GM13976 (cell line): ENCODE measurements around the gene CUTC.

Experiments used
- DNase-seq: peaks from one replicate; pipeline ENCODE4 v3.0.0; 2012; ENCODE audit warnings: low spot score
- CTCF ChIP-seq: IDR thresholded peaks from 2 replicates; pipeline ENCODE4 v1.5.1; 2012; ENCODE audit warnings: borderline replicate concordance, mild to moderate bottlenecking; ENCODE audit not compliant: insufficient read depth; ENCODE audit errors: extremely low read depth, missing control alignments, control extremely low read depth
- in situ Hi-C: fragments of 300-500 bp; cut with MboI; formaldehyde crosslinking; loops from one replicate; pipeline ENCODE4 v1.12.0; 2022; ENCODE audit warnings: low sequenced_read_pairs, mixed read lengths, inconsistent platforms; ENCODE audit not compliant: unreplicated experiment

The CUTC gene

GRCh38 chr10:99767901-99768300 is 35.9 kb downstream of the CUTC start:
- in situ Hi-C loops = no loop called here

GRCh38 chr10:99768556-99768955 is 36.5 kb downstream of the CUTC start:
- in situ Hi-C loops = no loop called here
- no peak for TF ChIP-seq CTCF
- DNase-seq = no peak

More at GRCh38 chr10:99767901-99768300, 35.9 kb downstream of the CUTC start:
- no peak for DNase-seq
- no peak for TF ChIP-seq CTCF

- DNase-seq = no peak
These were observed 37.7 kb downstream of the CUTC start for GRCh38 chr10:99769706-99770105.

GRCh38 chr10:99770408-99771045 is 38.5 kb downstream of the CUTC start:
- in situ Hi-C loops = no loop called here
- no peak for DNase-seq
- TF ChIP-seq CTCF = no peak

More at GRCh38 chr10:99769706-99770105, 37.7 kb downstream of the CUTC start:
- in situ Hi-C loops = no loop called here
- TF ChIP-seq CTCF = no peak

- DNase-seq = no peak
- TF ChIP-seq CTCF = no peak
- in situ Hi-C loops = no loop called here
These were observed 43.8 kb downstream of the CUTC start for GRCh38 chr10:99775850-99776249.

GRCh38 chr10:99777918-99778714 is 46.1 kb downstream of the CUTC start:
- DNase-seq = no peak
- in situ Hi-C loops = no loop called here
- no peak for TF ChIP-seq CTCF
